HepG2 (cell line): ENCODE measurements around the gene YIPF2. TPM values are rescaled to one million over a fixed set of nuclear protein-coding genes. Genes with fewer than 3 reads are reported as not detected.

ENCODE experiments used
- AHR ChIP-seq: IDR thresholded peaks from 2 replicates; pipeline ENCODE4 v1.6.1; 2018; ENCODE audit warnings: missing genetic modification reagents, missing compliant biosample characterization
- ATRX ChIP-seq: sonication (generic); formaldehyde crosslinking; IDR thresholded peaks from 2 replicates; pipeline ENCODE4 v1.4.0; 2020; ENCODE audit warnings: missing genetic modification reagents, borderline replicate concordance
- CENPT ChIP-seq: sonication (generic); formaldehyde crosslinking; IDR thresholded peaks from 2 replicates; pipeline ENCODE4 v1.8.0; 2022; ENCODE audit warnings: low read depth, mild to moderate bottlenecking, moderate library complexity, missing genetic modification reagents
- GLMP ChIP-seq: sonication (generic); formaldehyde crosslinking; IDR thresholded peaks from 2 replicates; pipeline ENCODE4 v1.9.0; 2021; ENCODE audit warnings: missing genetic modification reagents, mild to moderate bottlenecking, borderline replicate concordance
- HNF4G ChIP-seq, 2 experiments: sonication (generic) in 1 of 2; formaldehyde crosslinking in 1 of 2; IDR thresholded peaks; 2 replicates each; pipeline versions ENCODE4 v1.4.0 to v1.6.1; 2011 to 2020; ENCODE audit warnings: borderline replicate concordance in 2 of 2, low read depth in 2 of 2, mild to moderate bottlenecking in 2 of 2, low read length in 1 of 2, missing genetic modification reagents in 1 of 2, moderate library complexity in 1 of 2
- MED13 ChIP-seq: sonication (generic); formaldehyde crosslinking; IDR thresholded peaks from 2 replicates; pipeline ENCODE4 v1.5.0; 2020; ENCODE audit warnings: missing genetic modification reagents
- PAF1 ChIP-seq: IDR thresholded peaks from 2 replicates; pipeline ENCODE4 v1.6.1; 2016; ENCODE audit warnings: missing genetic modification reagents, missing compliant biosample characterization
- PRMT3 ChIP-seq: sonication (generic); formaldehyde crosslinking; IDR thresholded peaks from 2 replicates; pipeline ENCODE4 v1.8.1; 2022; ENCODE audit warnings: low read depth, mild to moderate bottlenecking, moderate library complexity, missing genetic modification reagents, borderline replicate concordance
- PTBP1 ChIP-seq: fragments of 200-400 bp; formaldehyde crosslinking; IDR thresholded peaks from 2 replicates; pipeline ENCODE4 v1.6.1; 2018; ENCODE audit warnings: low read length, low read depth; ENCODE audit not compliant: poor library complexity, severe bottlenecking
- SCMH1 ChIP-seq: sonication (generic); formaldehyde crosslinking; IDR thresholded peaks from 2 replicates; pipeline ENCODE4 v1.9.0; 2021; ENCODE audit warnings: missing genetic modification reagents, mild to moderate bottlenecking, borderline replicate concordance
- SP5 ChIP-seq: IDR thresholded peaks from 2 replicates; pipeline ENCODE4 v1.6.1; 2016; ENCODE audit warnings: low read depth, borderline replicate concordance
- SUZ12 ChIP-seq: fragments of 150-350 bp; IDR thresholded peaks from 2 replicates; pipeline ENCODE4 v1.6.1; 2014; ENCODE audit warnings: low read depth, low read length
- ZBTB20 ChIP-seq: sonication (generic); formaldehyde crosslinking; IDR thresholded peaks from 2 replicates; pipeline ENCODE4 v1.8.1; 2023; ENCODE audit warnings: missing genetic modification reagents, low read depth, mild to moderate bottlenecking, borderline replicate concordance
- ZBTB39 ChIP-seq: sonication (generic); formaldehyde crosslinking; IDR thresholded peaks from 2 replicates; pipeline ENCODE4 v1.5.0; 2020; ENCODE audit warnings: missing genetic modification reagents
- ZNF10 ChIP-seq: sonication (generic); formaldehyde crosslinking; IDR thresholded peaks from 2 replicates; pipeline ENCODE4 v1.4.0; 2020; ENCODE audit warnings: mild to moderate bottlenecking, low read depth, missing genetic modification reagents, borderline replicate concordance
- ZNF121 ChIP-seq: sonication (generic); formaldehyde crosslinking; IDR thresholded peaks from 2 replicates; pipeline ENCODE4 v1.5.0; 2020; ENCODE audit warnings: mild to moderate bottlenecking, missing genetic modification reagents
- ZNF205 ChIP-seq: IDR thresholded peaks from 2 replicates; pipeline ENCODE4 v1.6.1; 2018; ENCODE audit warnings: missing biosample characterization, missing genetic modification reagents
- ZNF224 ChIP-seq: sonication (generic); formaldehyde crosslinking; IDR thresholded peaks from 2 replicates; pipeline ENCODE4 v1.5.0; 2020; ENCODE audit warnings: mild to moderate bottlenecking, missing genetic modification reagents
- ZNF34 ChIP-seq: sonication (generic); formaldehyde crosslinking; IDR thresholded peaks from 2 replicates; pipeline ENCODE4 v1.4.0; 2020; ENCODE audit warnings: mild to moderate bottlenecking, missing genetic modification reagents, borderline replicate concordance
- ZNF362 ChIP-seq: sonication (generic); formaldehyde crosslinking; IDR thresholded peaks from 2 replicates; pipeline ENCODE4 v1.4.0; 2020; ENCODE audit warnings: missing genetic modification reagents, mild to moderate bottlenecking, borderline replicate concordance
- ZNF543 ChIP-seq: sonication (generic); formaldehyde crosslinking; IDR thresholded peaks from 2 replicates; pipeline ENCODE4 v1.4.0; 2020; ENCODE audit warnings: mild to moderate bottlenecking, missing genetic modification reagents
- ZNF556 ChIP-seq: sonication (generic); formaldehyde crosslinking; IDR thresholded peaks from 2 replicates; pipeline ENCODE4 v1.4.0; 2020; ENCODE audit warnings: mild to moderate bottlenecking, missing genetic modification reagents, borderline replicate concordance
- ZNF569 ChIP-seq: sonication (generic); formaldehyde crosslinking; IDR thresholded peaks from 2 replicates; pipeline ENCODE4 v1.5.0; 2020; ENCODE audit warnings: mild to moderate bottlenecking, missing genetic modification reagents, moderate library complexity, borderline replicate concordance
- ZNF777 ChIP-seq: sonication (generic); formaldehyde crosslinking; IDR thresholded peaks from 2 replicates; pipeline ENCODE4 v1.4.0; 2020; ENCODE audit warnings: missing genetic modification reagents
- ZNF780A ChIP-seq: sonication (generic); formaldehyde crosslinking; IDR thresholded peaks from 2 replicates; pipeline ENCODE4 v1.8.0; 2022; ENCODE audit warnings: mild to moderate bottlenecking, missing genetic modification reagents, moderate library complexity
- polyA plus RNA-seq, 8 experiments: library from polyadenylated mRNA; depleted of rRNA in 3 of 8; stranded (reverse) in 7 of 8; unstranded in 1 of 8; fragments of >200 nt; fragmentation: Illumina TruSeq in 4 of 8; extraction: Trizol in 4 of 8; gene quantifications; 2 replicates each; pipeline versions ENCODE4 v1.2.1 to v1.2.3, GENCODE V29; 2011 to 2016; ENCODE audit warnings: low read depth in 4 of 8, missing spikeins in 1 of 8, mixed read lengths in 1 of 8; ENCODE audit not compliant: insufficient read depth in 1 of 8
- total RNA-seq, 5 experiments: library from RNA; depleted of rRNA; stranded (reverse); fragments of >200 nt; fragmentation: Illumina TruSeq; extraction: Trizol; gene quantifications; 2 replicates each; pipeline ENCODE4 v1.2.3, GENCODE V29; 2016; ENCODE audit warnings: low read depth in 1 of 5

YIPF2 gene
- total and polyA plus RNA-seq, 2 of the 13 experiments (the other 11 are each of a cell fraction or from before 2014, with no cell fraction given), result 37.3 to 53.2 TPM

GRCh38 chr19:10960314-10961072 is 32.1 kb upstream of the YIPF2 start, which contains the start of gene SMARCA4 (continued):
- 0 out of 2 replicates have a peak, but pooled peaks have one; percentile 33 for TF ChIP-seq PRMT3 (CRISPR knock-in tag)
- TF ChIP-seq ZNF543 (CRISPR knock-in tag), result peak; percentile 69; the same call in 1 of the 2 replicates
- TF ChIP-seq ZNF780A (CRISPR knock-in tag), result no peak
- TF ChIP-seq CENPT (CRISPR knock-in tag), result no peak; the same call in 1 of the 2 replicates
- no peak for TF ChIP-seq ZNF34
- TF ChIP-seq PTBP1, result no peak
- TF ChIP-seq ZNF10 (CRISPR knock-in tag), result no peak
- peak; percentile 56; the same call in 1 of the 2 replicates for TF ChIP-seq ZNF121 (CRISPR knock-in tag)
- no peak for TF ChIP-seq ZBTB39 (CRISPR knock-in tag)
- TF ChIP-seq GLMP (CRISPR knock-in tag), result no peak
- no peak; the same call in 1 of the 2 replicates for TF ChIP-seq HNF4G (IDR thresholded peaks at IDR 0.05; ENCODE audit: borderline replicate concordance, low read depth, low read length)
- no peak for TF ChIP-seq HNF4G (CRISPR knock-in tag; IDR thresholded peaks at IDR 0.05; ENCODE audit: borderline replicate concordance, low read depth)
- no peak for TF ChIP-seq ZNF777
- no peak for TF ChIP-seq SUZ12
- TF ChIP-seq SCMH1 (CRISPR knock-in tag), result no peak
- TF ChIP-seq ZNF362 (CRISPR knock-in tag), result peak; percentile 41; the same call in 1 of the 2 replicates
- no peak for TF ChIP-seq ZNF569
- 0 out of 2 replicates have a peak, but pooled peaks have one; percentile 38 for TF ChIP-seq ZBTB20 (CRISPR knock-in tag)
- no peak for TF ChIP-seq ATRX (CRISPR knock-in tag)
- 0 out of 2 replicates have a peak, but pooled peaks have one; percentile 5 for TF ChIP-seq ZNF224 (CRISPR knock-in tag)
- no peak for TF ChIP-seq PAF1 (CRISPR knock-in tag)
- TF ChIP-seq ZNF205 (CRISPR knock-in tag), result no peak
- peak; percentile 17; the same call in 1 of the 2 replicates for TF ChIP-seq SP5 (CRISPR knock-in tag)
- TF ChIP-seq AHR (CRISPR knock-in tag), result no peak
- no peak for TF ChIP-seq MED13 (CRISPR knock-in tag)
- no peak; the same call in 1 of the 2 replicates for TF ChIP-seq ZNF556 (CRISPR knock-in tag)
